Kidney tubule cell (primary cell): ENCODE results near the gene GALNT2.

Experiments used
- DNase-seq: peaks from one replicate; pipeline ENCODE4 v3.0.0-alpha.2; 2018; ENCODE audit warnings: low spot score

GALNT2 gene

DNA sequence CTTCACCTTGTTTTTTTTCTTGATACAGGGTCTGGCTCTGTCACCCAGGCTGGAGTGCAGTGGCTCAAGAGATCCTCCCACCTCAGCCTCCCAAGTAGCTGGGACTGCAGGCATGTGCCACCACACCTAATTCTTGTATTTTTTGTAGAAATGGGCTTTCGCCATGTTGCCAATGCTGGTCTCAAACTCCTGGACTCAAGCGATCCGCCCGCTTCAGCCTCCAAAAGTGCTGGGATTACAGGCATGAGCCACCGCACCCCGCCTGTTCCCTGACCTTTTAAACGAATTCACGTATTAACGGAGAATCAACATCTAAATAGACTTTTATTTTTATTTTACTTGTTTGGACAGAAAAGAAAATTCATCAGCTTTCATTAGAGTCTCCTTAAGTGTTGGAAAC, 254.3 kb downstream of the GALNT2 start:
- no peak for DNase-seq

DNA sequence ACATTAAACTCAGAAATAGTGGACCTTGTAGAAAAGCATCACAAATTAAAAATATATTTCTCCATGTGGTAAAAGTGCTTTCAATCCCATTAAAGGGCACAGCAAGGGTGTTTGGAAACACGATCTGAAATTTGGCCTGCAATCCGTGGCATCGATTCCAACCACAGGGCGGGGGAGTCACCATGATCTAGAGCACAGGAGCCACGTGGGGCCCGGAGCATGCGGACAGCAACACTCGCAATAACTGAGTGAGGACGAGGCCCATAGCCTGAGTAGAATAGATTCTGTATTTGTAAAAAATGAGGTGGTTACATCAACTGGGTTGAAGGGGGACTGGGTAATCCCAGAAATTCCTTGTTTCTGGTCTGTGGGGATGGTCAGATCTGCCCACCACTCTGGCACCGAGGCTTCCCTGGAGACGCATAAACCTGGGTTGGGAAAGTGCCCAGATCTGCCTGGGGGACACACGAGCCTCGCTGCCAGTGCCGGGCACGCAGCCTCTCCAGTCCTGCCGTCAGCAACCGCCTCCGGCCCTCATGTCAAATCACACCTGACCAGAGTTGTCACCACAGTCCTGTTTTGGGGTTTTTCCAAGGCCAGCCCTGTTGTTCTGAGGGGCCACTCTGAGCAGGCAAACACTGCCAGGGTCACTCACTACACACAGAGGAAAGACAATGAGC, 254.8 kb downstream of the GALNT2 start:
- DNase-seq = no peak

DNA sequence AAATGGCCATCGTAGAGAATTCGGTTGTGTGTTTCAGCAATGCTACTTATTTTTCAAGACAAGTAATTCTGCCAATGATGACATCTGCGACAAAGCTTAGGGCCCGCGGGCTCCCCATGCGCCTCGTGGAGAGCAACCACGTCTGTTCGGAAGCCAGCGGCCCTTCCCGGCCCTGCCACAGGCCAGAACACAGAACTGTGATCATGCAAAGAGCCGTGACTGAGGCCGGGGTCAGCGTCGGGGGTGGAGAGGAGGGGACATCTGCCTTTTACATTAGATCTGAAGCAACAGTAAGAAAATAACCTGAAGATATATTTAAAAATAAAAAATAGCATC, 255.4 kb downstream of the GALNT2 start:
- no peak for DNase-seq

DNA sequence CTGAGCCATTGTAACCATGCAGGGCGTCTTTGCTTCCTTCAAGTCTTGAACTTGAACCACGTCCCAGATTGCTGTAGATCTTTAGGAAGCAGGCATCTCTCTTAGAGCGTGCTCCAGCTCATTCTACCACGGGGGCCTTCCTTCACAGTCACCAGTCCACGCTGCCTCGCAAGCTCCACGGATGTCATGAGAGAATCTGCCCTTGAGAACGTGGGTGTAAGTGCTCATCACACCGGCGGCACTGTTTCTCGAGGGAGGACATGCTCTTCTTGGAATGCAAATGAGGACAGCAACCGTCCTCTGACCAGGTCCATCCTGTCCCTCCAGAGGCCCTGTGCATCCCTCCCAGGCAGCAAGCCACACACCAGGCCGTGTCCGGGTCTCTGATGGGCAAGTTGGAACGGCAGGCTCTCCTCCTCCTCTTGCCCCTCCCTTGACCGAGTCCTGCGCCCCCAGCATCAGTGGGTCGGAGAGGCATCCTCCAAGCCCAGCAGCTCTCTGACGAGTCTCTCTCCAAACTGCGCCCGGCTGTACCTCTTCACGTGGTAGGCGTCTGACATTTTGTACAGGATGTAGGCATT, 256.0 kb downstream of the GALNT2 start:
- no peak for DNase-seq

DNA sequence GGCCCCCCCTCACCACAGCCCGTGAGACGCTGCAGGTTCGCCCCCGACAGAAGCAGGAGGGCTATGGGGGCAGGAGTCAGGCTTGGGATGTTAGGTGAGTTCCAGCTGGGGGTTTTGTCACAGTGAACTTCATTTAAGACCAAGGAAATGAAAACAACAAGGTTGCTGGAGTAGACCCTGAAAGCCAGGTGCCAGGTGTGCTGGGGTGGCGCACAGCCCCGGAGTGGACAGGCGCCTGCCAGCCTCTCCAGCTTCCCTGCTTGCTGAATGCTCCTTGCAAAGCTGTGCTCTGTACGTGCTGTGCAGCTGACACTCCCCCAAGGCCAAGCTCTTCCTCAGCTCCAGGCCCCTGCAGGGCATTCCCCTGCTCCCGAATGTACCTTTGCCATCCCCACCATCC, 256.6 kb downstream of the GALNT2 start:
- no peak for DNase-seq

DNA sequence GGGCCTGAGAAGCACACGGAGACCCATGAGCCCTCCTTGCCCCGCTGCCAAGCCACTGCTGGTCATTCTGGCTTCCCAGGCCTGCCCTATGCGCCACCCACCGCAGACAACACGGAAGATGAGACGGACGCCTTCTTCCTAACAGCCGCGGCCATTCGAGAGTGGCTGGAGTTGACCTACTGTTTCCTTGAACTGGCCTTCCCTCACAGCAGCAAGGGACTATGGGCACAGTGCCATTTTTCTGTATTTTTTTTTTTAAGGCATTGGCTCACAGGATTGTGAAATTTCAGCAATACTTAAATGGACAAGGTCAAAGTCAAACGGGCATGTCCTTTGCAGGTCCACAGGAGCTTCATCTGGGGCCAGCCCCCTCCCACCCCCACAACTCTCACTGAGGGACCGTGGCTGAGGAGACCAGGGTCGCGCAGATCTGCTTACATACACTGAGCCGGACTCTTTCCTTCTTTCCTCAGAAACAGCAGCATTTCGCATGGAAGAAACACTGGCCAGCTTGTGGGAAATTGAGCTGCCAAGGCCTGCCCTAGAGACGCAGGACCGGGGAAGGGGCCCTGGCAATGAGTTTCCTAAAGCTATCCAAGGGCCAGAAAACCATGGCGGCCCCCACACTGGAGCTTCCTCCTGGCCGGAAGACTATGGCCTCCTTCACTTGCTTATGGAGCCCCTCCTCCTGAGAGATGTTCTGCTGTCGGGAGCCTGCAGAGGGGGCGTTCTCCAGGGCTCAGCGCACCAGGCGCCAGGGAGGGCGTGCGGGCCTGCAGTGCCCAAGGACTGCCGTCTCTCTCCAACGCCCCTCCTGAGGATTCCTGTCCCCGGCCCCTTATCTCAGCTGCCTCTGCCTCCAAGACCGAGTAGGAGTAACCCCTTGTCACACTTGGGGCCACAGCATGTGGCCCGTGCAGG, 260.2 kb downstream of the GALNT2 start:
- DNase-seq = no peak

DNA sequence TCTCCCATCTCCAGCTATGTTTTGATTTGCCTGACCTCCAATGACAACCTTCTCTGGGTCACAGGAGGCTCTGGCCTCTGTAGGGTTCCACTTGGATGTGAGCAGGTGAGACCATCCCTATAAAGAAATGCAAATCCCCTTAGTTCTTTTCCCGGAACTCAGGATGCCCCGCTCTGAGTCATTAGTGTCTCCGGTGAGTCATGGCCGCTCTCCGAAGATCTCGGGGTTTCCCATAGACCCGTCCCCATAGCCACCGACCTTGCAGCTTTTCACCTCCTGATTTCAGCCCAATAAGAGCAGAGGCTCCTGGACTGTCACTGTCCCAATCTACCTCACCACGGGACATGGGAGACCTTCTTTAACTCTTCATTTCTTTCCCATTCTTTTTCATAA, 260.9 kb downstream of the GALNT2 start:
- DNase-seq = peak; percentile 63

DNA sequence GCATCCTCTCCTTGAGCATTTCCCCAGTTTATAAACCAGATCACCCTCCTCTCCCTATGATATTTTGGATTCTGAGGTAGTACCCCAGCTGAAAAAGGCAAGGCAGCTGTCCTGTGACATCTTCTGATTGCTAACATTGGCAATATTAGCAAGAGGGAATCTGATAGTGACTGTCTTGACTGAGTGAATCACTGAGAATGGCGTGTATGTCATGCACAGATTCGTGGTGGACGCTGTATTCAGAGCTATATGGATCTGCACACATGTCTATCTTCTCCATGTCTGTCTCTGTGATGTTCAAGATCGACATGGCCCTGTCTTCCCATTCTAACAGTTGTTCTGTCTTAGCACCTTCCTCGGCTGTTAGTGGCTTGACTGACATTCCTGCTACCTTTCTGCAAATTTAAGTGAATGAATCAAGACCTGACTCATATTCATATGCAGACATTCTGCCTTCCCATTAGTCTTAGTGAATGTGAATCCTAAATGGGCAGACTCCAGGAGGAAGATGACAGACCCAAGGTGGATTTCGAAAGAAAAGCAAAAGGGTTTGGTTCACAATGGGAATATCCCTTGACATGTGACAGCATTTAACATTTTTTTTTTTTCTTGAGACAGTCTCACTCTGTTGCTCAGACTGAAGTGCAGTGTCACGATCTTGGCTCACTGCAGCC, 261.4 kb downstream of the GALNT2 start:
- DNase-seq = peak; percentile 90

DNA sequence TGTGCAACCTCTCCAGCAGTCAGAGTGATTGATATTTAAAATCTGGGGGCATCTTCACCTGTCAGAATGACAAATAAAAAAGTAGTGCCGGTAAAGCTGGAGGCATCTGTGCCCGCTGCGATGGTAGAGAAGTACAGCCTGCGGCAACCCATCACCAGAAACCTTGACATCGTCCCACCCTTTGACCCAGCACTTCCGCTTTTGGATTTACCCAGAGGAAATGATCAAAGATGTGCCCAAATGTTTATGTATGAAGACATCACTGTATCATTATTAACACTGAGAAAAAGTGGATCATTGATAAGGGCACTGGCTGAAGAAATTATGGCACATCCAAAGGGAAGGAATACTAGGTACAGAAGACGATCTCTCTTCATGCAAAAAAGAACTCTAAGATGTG, 263.1 kb downstream of the GALNT2 start:
- no peak for DNase-seq
